HepG2 (cell line): ENCODE measurements around the gene ANKS4B. TPM values are rescaled to one million over a fixed set of nuclear protein-coding genes. Genes with fewer than 3 reads are reported as not detected.
A peak's percentile ranks its signal among the peaks of the same experiment; 100 is the strongest.

ENCODE experiments used
- ARNT2 ChIP-seq: sonication (generic); formaldehyde crosslinking; IDR thresholded peaks from 2 replicates; pipeline ENCODE4 v1.8.0; 2022; ENCODE audit warnings: mild to moderate bottlenecking, low read depth, missing genetic modification reagents, moderate library complexity
- ATF4 ChIP-seq, 2 experiments: fragments of 450-650 bp in 1 of 2; sonication (generic) in 1 of 2; formaldehyde crosslinking; IDR thresholded peaks; 2 replicates each; pipeline versions ENCODE4 v1.5.0 to v1.8.0; 2020 to 2022; ENCODE audit warnings: mild to moderate bottlenecking in 1 of 2, missing genetic modification reagents in 1 of 2
- BORCS8-MEF2B ChIP-seq: sonication (generic); formaldehyde crosslinking; IDR thresholded peaks from 2 replicates; pipeline ENCODE4 v1.8.0; 2022; ENCODE audit warnings: mild to moderate bottlenecking, missing genetic modification reagents
- CHCHD3 ChIP-seq: sonication (generic); formaldehyde crosslinking; IDR thresholded peaks from 2 replicates; pipeline ENCODE4 v1.8.0; 2022; ENCODE audit warnings: mild to moderate bottlenecking, missing genetic modification reagents, moderate library complexity
- KLF9 ChIP-seq: IDR thresholded peaks from 2 replicates; pipeline ENCODE4 v1.6.1; 2016; ENCODE audit warnings: low read depth
- POGZ ChIP-seq: sonication (generic); formaldehyde crosslinking; IDR thresholded peaks from 2 replicates; pipeline ENCODE4 v1.4.0; 2020; ENCODE audit warnings: mild to moderate bottlenecking, missing genetic modification reagents
- RFX5 ChIP-seq: IDR thresholded peaks from 2 replicates; pipeline ENCODE4 v1.6.1; 2011; ENCODE audit warnings: low read depth, low read length, improper control_type of control experiment
- RFXANK ChIP-seq: IDR thresholded peaks from 2 replicates; pipeline ENCODE4 v1.6.1; 2016
- SKI ChIP-seq: fragments of 450-650 bp; IDR thresholded peaks from one replicate; pipeline ENCODE4 v1.6.1; 2018; ENCODE audit warnings: mild to moderate bottlenecking; ENCODE audit not compliant: partially characterized antibody
- SOX5 ChIP-seq: IDR thresholded peaks from 2 replicates; pipeline ENCODE4 v1.6.1; 2016; ENCODE audit warnings: borderline replicate concordance
- ZBTB21 ChIP-seq: sonication (generic); formaldehyde crosslinking; IDR thresholded peaks from 2 replicates; pipeline ENCODE4 v1.4.0; 2020; ENCODE audit warnings: missing genetic modification reagents
- ZBTB7A ChIP-seq: sonication (generic); formaldehyde crosslinking; IDR thresholded peaks from 2 replicates; pipeline ENCODE4 v1.8.0; 2022; ENCODE audit warnings: mild to moderate bottlenecking, missing genetic modification reagents
- ZNF333 ChIP-seq: sonication (generic); formaldehyde crosslinking; IDR thresholded peaks from 2 replicates; pipeline ENCODE4 v1.4.0; 2020; ENCODE audit warnings: mild to moderate bottlenecking, missing genetic modification reagents, borderline replicate concordance
- ZNF431 ChIP-seq: sonication (generic); formaldehyde crosslinking; IDR thresholded peaks from 2 replicates; pipeline ENCODE4 v1.9.0; 2022; ENCODE audit warnings: missing genetic modification reagents, low read depth, mild to moderate bottlenecking, borderline replicate concordance
- ZNF710 ChIP-seq: sonication (generic); formaldehyde crosslinking; IDR thresholded peaks from 2 replicates; pipeline ENCODE4 v1.5.0; 2020; ENCODE audit warnings: mild to moderate bottlenecking, missing genetic modification reagents, borderline replicate concordance
- ZNF720 ChIP-seq: sonication (generic); formaldehyde crosslinking; IDR thresholded peaks from 2 replicates; pipeline ENCODE4 v1.4.0; 2020; ENCODE audit warnings: missing genetic modification reagents
- ZNF841 ChIP-seq: sonication (generic); formaldehyde crosslinking; IDR thresholded peaks from 2 replicates; pipeline ENCODE4 v1.8.1; 2023; ENCODE audit warnings: missing genetic modification reagents, borderline replicate concordance
- polyA plus RNA-seq, 8 experiments: library from polyadenylated mRNA; depleted of rRNA in 3 of 8; stranded (reverse) in 7 of 8; unstranded in 1 of 8; fragments of >200 nt; fragmentation: Illumina TruSeq in 4 of 8; extraction: Trizol in 4 of 8; gene quantifications; 2 replicates each; pipeline versions ENCODE4 v1.2.1 to v1.2.3, GENCODE V29; 2011 to 2016; ENCODE audit warnings: low read depth in 4 of 8, missing spikeins in 1 of 8, mixed read lengths in 1 of 8; ENCODE audit not compliant: insufficient read depth in 1 of 8
- total RNA-seq, 5 experiments: library from RNA; depleted of rRNA; stranded (reverse); fragments of >200 nt; fragmentation: Illumina TruSeq; extraction: Trizol; gene quantifications; 2 replicates each; pipeline ENCODE4 v1.2.3, GENCODE V29; 2016; ENCODE audit warnings: low read depth in 1 of 5

ANKS4B gene
- total and polyA plus RNA-seq, 2 of the 13 experiments (the other 11 are each of a cell fraction or from before 2014, with no cell fraction given) = 6.5 to 30.0 TPM

GRCh38 chr16:21263640-21264570, 30.4 kb downstream of the ANKS4B start (continued):
- TF ChIP-seq ARNT2 (CRISPR knock-in tag) (peak; percentile 44; the same call in 1 of the 2 replicates), ZBTB21 (CRISPR knock-in tag) (0 out of 2 replicates have a peak, but pooled peaks have one; percentile 55), RFXANK (no peak), ZNF431 (CRISPR knock-in tag) (peak; percentile 48; the same call in 1 of the 2 replicates), SOX5 (peak; percentile 89), ZNF710 (CRISPR knock-in tag) (0 out of 2 replicates have a peak, but pooled peaks have one; percentile 50), BORCS8-MEF2B (CRISPR knock-in tag) (no peak), POGZ (CRISPR knock-in tag) (0 out of 2 replicates have a peak, but pooled peaks have one; percentile 8), ATF4 (CRISPR knock-in tag; IDR thresholded peaks at IDR 0.05) (no peak), ZNF841 (CRISPR knock-in tag) (no peak), KLF9 (peak; percentile 50; the same call in 1 of the 2 replicates), ZNF333 (no peak), SKI (peak; percentile 29), RFX5 (no peak), CHCHD3 (CRISPR knock-in tag) (no peak), ZNF720 (CRISPR knock-in tag) (peak; percentile 40; the same call in 1 of the 2 replicates), ZBTB7A (0 out of 2 replicates have a peak, but pooled peaks have one; percentile 64)
